ENCODE data around the gene RPL19.

- TF ChIP-seq POLR2AphosphoS5 (IDR thresholded peaks at IDR 0.05; ENCODE audit: low read depth, low read length): no peak
- no peak for TF ChIP-seq POLR2A (IDR thresholded peaks at IDR 0.05; ENCODE audit: low read depth, low read length)
- no peak for TF ChIP-seq TAF1 (IDR thresholded peaks at IDR 0.05; ENCODE audit: low read depth, low read length)
- no peak for TF ChIP-seq SPI1 (IDR thresholded peaks at IDR 0.05; ENCODE audit: low read depth, low read length)
- no peak for TF ChIP-seq PAX5 (IDR thresholded peaks at IDR 0.05; ENCODE audit: insufficient read depth, low read length, severe bottlenecking)
These were observed 27.4 kb downstream of the RPL19 start for GRCh38 chr17:39227364-39227919.

Measured in GM12891 (cell line).